ENCODE data around the gene CSRP3.

Gene CSRP3

GRCh38 chr11:19225581-19225980, 23.8 kb upstream of the CSRP3 start:
- no peak for TF ChIP-seq ZNF70 (CRISPR knock-in tag; IDR thresholded peaks at IDR 0.05)
- TF ChIP-seq RARB (CRISPR knock-in tag; IDR thresholded peaks at IDR 0.05): no peak
- no peak for TF ChIP-seq CSRNP3 (CRISPR knock-in tag; IDR thresholded peaks at IDR 0.05)
- no peak for TF ChIP-seq TOX (CRISPR knock-in tag; IDR thresholded peaks at IDR 0.05; ENCODE audit: borderline replicate concordance)
- TF ChIP-seq ARNTL (CRISPR knock-in tag; IDR thresholded peaks at IDR 0.05; ENCODE audit: borderline replicate concordance, low read depth): no peak
- no peak for TF ChIP-seq ZNF565 (CRISPR knock-in tag; conservative IDR thresholded peaks at IDR 0.05; ENCODE audit: low read depth)
- no peak for TF ChIP-seq GLIS3 (CRISPR knock-in tag; IDR thresholded peaks at IDR 0.05)
- TF ChIP-seq ZFP30 (CRISPR knock-in tag; IDR thresholded peaks at IDR 0.05): no peak
- TF ChIP-seq BACH2 (CRISPR knock-in tag; IDR thresholded peaks at IDR 0.05; ENCODE audit: borderline replicate concordance): no peak
- TF ChIP-seq ZFP3 (CRISPR knock-in tag; IDR thresholded peaks at IDR 0.05): no peak
- TF ChIP-seq PPARA (CRISPR knock-in tag; IDR thresholded peaks at IDR 0.05; ENCODE audit: borderline replicate concordance): no peak
- no peak for TF ChIP-seq ZNF8 (CRISPR knock-in tag; IDR thresholded peaks at IDR 0.05)
- no peak for TF ChIP-seq ISL1 (CRISPR knock-in tag; IDR thresholded peaks at IDR 0.05)
- TF ChIP-seq PATZ1 (CRISPR knock-in tag; IDR thresholded peaks at IDR 0.05; ENCODE audit: borderline replicate concordance): no peak
- TF ChIP-seq POU6F1 (CRISPR knock-in tag; IDR thresholded peaks at IDR 0.05; ENCODE audit: borderline replicate concordance, low read depth): no peak
- ATAC-seq: no peak

GRCh38 chr11:19225123-19225522, 23.3 kb upstream of the CSRP3 start:
- TF ChIP-seq PATZ1 (CRISPR knock-in tag; IDR thresholded peaks at IDR 0.05; ENCODE audit: borderline replicate concordance) (no peak), OSR1 (CRISPR knock-in tag; IDR thresholded peaks at IDR 0.05) (no peak), CSRNP3 (CRISPR knock-in tag; IDR thresholded peaks at IDR 0.05) (no peak), ISL1 (CRISPR knock-in tag; IDR thresholded peaks at IDR 0.05) (no peak), TSHZ2 (CRISPR knock-in tag; IDR thresholded peaks at IDR 0.05) (no peak), RARB (CRISPR knock-in tag; IDR thresholded peaks at IDR 0.05) (no peak), ZNF8 (CRISPR knock-in tag; IDR thresholded peaks at IDR 0.05) (no peak), ESRRG (CRISPR knock-in tag; IDR thresholded peaks at IDR 0.05) (no peak), ZNF70 (CRISPR knock-in tag; IDR thresholded peaks at IDR 0.05) (no peak), PPARA (CRISPR knock-in tag; IDR thresholded peaks at IDR 0.05; ENCODE audit: borderline replicate concordance) (no peak), CREB5 (CRISPR knock-in tag; IDR thresholded peaks at IDR 0.05; ENCODE audit: low read depth) (no peak), ZFP30 (CRISPR knock-in tag; IDR thresholded peaks at IDR 0.05) (no peak)
- ATAC-seq: no peak
